ENCODE data around the gene TINAG.

Gene TINAG

DNA sequence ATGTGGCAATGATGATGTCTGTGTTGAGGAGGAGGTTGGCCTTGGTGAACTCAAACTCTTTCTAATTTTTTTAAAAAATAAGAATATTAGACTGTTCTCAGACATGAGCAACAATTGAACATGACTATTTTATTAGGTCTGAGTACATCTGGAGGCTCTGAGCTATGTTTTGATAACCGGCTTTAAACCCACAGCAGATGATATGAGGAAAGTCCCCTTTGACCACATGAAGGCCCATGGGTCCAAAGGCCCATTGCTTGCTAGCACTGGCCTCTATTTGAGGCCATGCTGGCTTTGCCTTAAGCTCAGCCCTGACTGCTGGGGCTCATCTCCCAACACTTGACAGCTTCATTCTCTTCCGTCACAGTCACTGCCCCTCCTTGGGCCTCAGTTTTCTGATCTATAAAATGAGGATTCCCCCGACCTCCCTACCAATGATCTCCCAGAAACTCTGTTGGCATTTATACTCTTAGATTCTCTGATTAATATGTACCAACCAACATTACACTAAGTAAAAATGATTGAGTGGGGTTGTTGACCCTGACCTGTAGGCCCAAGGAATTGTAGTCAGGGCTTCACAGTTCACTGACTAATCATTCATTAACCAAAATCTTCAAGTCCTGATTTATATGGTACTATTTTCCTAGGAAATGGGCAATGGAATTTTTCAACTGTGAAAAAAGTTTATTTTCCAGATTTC lies 23.9 kb upstream of the TINAG start:
- no peak overlapping the region for H3K27ac ChIP-seq
- H3K36me3 ChIP-seq, result no peaks in the 10 kb centered on the region
- no peaks in the 10 kb centered on the region for H3K9me3 ChIP-seq
- no peaks in the 10 kb centered on the region for H3K4me1 ChIP-seq (ENCODE audit: control insufficient read depth in 1 of 2, insufficient read depth in 1 of 2, low read depth in 1 of 2, low read length in 1 of 2)
- H3K27me3 ChIP-seq, result no peaks in the 10 kb centered on the region
- H3K4me3 ChIP-seq (ENCODE audit: low read depth in 1 of 2, low read length in 1 of 2), result no peak overlapping the region
- TF ChIP-seq CTCF (IDR thresholded peaks at IDR 0.05), result no peak

DNA sequence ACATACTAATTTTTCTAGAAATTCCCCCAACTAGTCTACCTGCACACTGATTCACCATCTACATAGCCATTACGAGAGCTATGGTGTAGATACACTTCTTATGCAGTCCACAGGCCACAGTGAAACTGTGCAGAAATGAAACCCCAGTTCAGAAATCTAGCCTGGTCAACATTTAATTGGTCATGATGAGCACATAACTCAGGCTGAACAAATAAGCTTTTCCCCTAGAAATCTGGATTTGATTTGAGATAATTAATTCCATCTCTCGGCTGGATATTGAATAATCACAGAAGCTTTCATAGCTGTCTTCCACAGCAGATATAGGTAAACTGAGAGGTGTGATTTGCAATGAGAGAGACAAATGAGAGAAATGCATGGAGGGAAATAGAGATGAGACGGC lies 22.6 kb upstream of the TINAG start:
- Histone ChIP-seq H3K27ac (no peak overlapping the region), H3K4me3 (ENCODE audit: low read depth in 1 of 2, low read length in 1 of 2) (no peak overlapping the region), H3K4me1 (ENCODE audit: control insufficient read depth in 1 of 2, insufficient read depth in 1 of 2, low read depth in 1 of 2, low read length in 1 of 2) (no peaks in the 10 kb centered on the region), H3K9me3 (no peaks in the 10 kb centered on the region), H3K36me3 (no peaks in the 10 kb centered on the region), H3K27me3 (no peaks in the 10 kb centered on the region)
- TF ChIP-seq CTCF (IDR thresholded peaks at IDR 0.05), result no peak

- no peak overlapping the region for H3K4me3 ChIP-seq (ENCODE audit: low read depth in 1 of 2, low read length in 1 of 2)
- H3K27ac ChIP-seq, result no peak overlapping the region
- no peak for TF ChIP-seq CTCF (IDR thresholded peaks at IDR 0.05)
- no peaks in the 10 kb centered on the region for H3K36me3 ChIP-seq
- H3K27me3 ChIP-seq, result no peaks in the 10 kb centered on the region
- H3K9me3 ChIP-seq, result no peaks in the 10 kb centered on the region
- no peaks in the 10 kb centered on the region for H3K4me1 ChIP-seq (ENCODE audit: control insufficient read depth in 1 of 2, insufficient read depth in 1 of 2, low read depth in 1 of 2, low read length in 1 of 2)
These were observed 22.1 kb upstream of the TINAG start for GRCh38 chr6:54286141-54286540.

GRCh38 chr6:54288474-54288873 lies 19.8 kb upstream of the TINAG start:
- H3K27ac ChIP-seq, result no peak overlapping the region
- TF ChIP-seq CTCF (IDR thresholded peaks at IDR 0.05), result no peak
- no peaks in the 10 kb centered on the region for H3K27me3 ChIP-seq
- no peaks in the 10 kb centered on the region for H3K36me3 ChIP-seq
- no peaks in the 10 kb centered on the region for H3K9me3 ChIP-seq
- no peak overlapping the region for H3K4me3 ChIP-seq (ENCODE audit: low read depth in 1 of 2, low read length in 1 of 2)
- no peaks in the 10 kb centered on the region for H3K4me1 ChIP-seq (ENCODE audit: control insufficient read depth in 1 of 2, insufficient read depth in 1 of 2, low read depth in 1 of 2, low read length in 1 of 2)

DNA sequence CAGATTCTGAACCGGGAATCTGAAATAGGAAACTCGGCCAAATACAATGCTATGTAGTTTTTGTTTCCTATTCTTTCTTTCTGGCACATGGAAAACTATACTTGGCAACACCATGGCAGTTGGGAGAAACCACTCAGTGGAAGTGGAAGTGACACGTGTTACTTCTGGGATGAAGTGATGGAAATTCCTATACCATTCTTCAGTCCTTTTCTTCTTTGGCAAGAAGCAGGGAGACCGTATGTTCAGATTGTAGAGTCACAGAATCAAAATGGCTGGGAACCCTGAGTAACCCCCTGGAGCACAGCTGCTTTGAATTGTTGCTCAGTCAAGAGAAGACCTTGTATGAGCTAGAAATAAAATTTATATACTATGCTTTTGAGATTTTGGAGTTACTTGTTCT lies 18.8 kb upstream of the TINAG start:
- Histone ChIP-seq H3K4me1 (ENCODE audit: control insufficient read depth in 1 of 2, insufficient read depth in 1 of 2, low read depth in 1 of 2, low read length in 1 of 2) (no peaks in the 10 kb centered on the region), H3K9me3 (no peaks in the 10 kb centered on the region), H3K4me3 (ENCODE audit: low read depth in 1 of 2, low read length in 1 of 2) (no peak overlapping the region), H3K27me3 (no peaks in the 10 kb centered on the region), H3K36me3 (no peaks in the 10 kb centered on the region), H3K27ac (no peak overlapping the region)
- no peak for TF ChIP-seq CTCF (IDR thresholded peaks at IDR 0.05)

All from neutrophil (primary cell).